ENCODE measurements around the gene MIP.
"Not testable (repeated sequence)": the region's sequence is repeated elsewhere in the genome, so short reads cannot be mapped to it uniquely, and the experiment has no call there.

MIP gene

GRCh38 chr12:56468216-56469006 lies 14.0 kb upstream of the MIP start, which contains the start of gene SPRYD4:
TSS of gene SPRYD4 (plus strand) at chr12:56468578. CDS start at chr12:56468592, 14 bp downstream.
- peak; percentile 87 for DNase-seq (ENCODE audit: low read depth)

- no peak for DNase-seq (ENCODE audit: low read depth)
Measured at GRCh38 chr12:56462565-56462964, 8.1 kb upstream of the MIP start.

- no peak for DNase-seq (ENCODE audit: low read depth)
Measured at GRCh38 chr12:56461235-56462159, 7.0 kb upstream of the MIP start.

GRCh38 chr12:56457817-56458216 lies 3.4 kb upstream of the MIP start:
- no peak for DNase-seq (ENCODE audit: low read depth)

GRCh38 chr12:56451147-56451546 lies 3.3 kb downstream of the MIP start:
- DNase-seq (ENCODE audit: low read depth): no peak

- no peak for DNase-seq (ENCODE audit: low read depth)
Measured at GRCh38 chr12:56450241-56450640, 4.2 kb downstream of the MIP start.

GRCh38 chr12:56449622-56449984 lies 4.9 kb downstream of the MIP start:
- no peak for DNase-seq (ENCODE audit: low read depth)

- DNase-seq (ENCODE audit: low read depth): peak; percentile 72
Measured at GRCh38 chr12:56448860-56449621, 5.4 kb downstream of the MIP start, which contains the start of gene TIMELESS. TSS of gene TIMELESS (minus strand) at chr12:56449426. CDS start at chr12:56434170, 15,256 bp downstream.

- DNase-seq (ENCODE audit: low read depth): not testable (repeated sequence)
Measured at GRCh38 chr12:56443208-56443607, 11.2 kb downstream of the MIP start.

GRCh38 chr12:56437430-56438176 lies 16.9 kb downstream of the MIP start:
- DNase-seq (ENCODE audit: low read depth): no peak

GRCh38 chr12:56434828-56435227 lies 19.6 kb downstream of the MIP start:
- DNase-seq (ENCODE audit: low read depth): no peak

- no peak for DNase-seq (ENCODE audit: low read depth)
Measured at GRCh38 chr12:56431850-56432249, 22.6 kb downstream of the MIP start.

- no peak for DNase-seq (ENCODE audit: low read depth)
Measured at GRCh38 chr12:56431288-56431687, 23.2 kb downstream of the MIP start.

GRCh38 chr12:56425940-56426438 lies 28.5 kb downstream of the MIP start:
- DNase-seq (ENCODE audit: low read depth): no peak

- no peak for DNase-seq (ENCODE audit: low read depth)
Measured at GRCh38 chr12:56425193-56425592, 29.3 kb downstream of the MIP start.

- DNase-seq (ENCODE audit: low read depth): no peak
Measured at GRCh38 chr12:56420411-56420810, 34.0 kb downstream of the MIP start.

- DNase-seq (ENCODE audit: low read depth): no peak
Measured at GRCh38 chr12:56417739-56418138, 36.7 kb downstream of the MIP start.

- DNase-seq (ENCODE audit: low read depth): no peak
Measured at GRCh38 chr12:56414401-56414800, 40.1 kb downstream of the MIP start.

GRCh38 chr12:56413392-56413791 lies 41.1 kb downstream of the MIP start:
- DNase-seq (ENCODE audit: low read depth): no peak

GRCh38 chr12:56411781-56412639 lies 42.4 kb downstream of the MIP start:
- no peak for DNase-seq (ENCODE audit: low read depth)
